Epidermal melanocyte (primary cell): ENCODE results near the gene HMHB1.
A peak's percentile ranks its signal among the peaks of the same experiment; 100 is the strongest.
"Not testable (repeated sequence)": the region's sequence is repeated elsewhere in the genome, so short reads cannot be mapped to it uniquely, and the experiment has no call there.

Experiments
- DNase-seq: peaks from one replicate; pipeline ENCODE4 v3.0.0; 2011; ENCODE audit warnings: low spot score; ENCODE audit not compliant: insufficient read length

The HMHB1 gene

GRCh38 chr5:143801252-143801939, 10.6 kb upstream of the HMHB1 start:
- DNase-seq: no peak

- no peak for DNase-seq
Measured at GRCh38 chr5:143805861-143806260, 6.1 kb upstream of the HMHB1 start.

GRCh38 chr5:143806579-143806978, 5.4 kb upstream of the HMHB1 start:
- DNase-seq: no peak

GRCh38 chr5:143807401-143807800, 4.6 kb upstream of the HMHB1 start:
- no peak for DNase-seq

GRCh38 chr5:143816370-143816769, 4.4 kb downstream of the HMHB1 start:
- not testable (repeated sequence) for DNase-seq

- DNase-seq: no peak
Measured at GRCh38 chr5:143819716-143820115, 7.8 kb downstream of the HMHB1 start.

GRCh38 chr5:143820451-143820850, 8.5 kb downstream of the HMHB1 start:
- DNase-seq: no peak

- DNase-seq: peak; percentile 79
Measured at GRCh38 chr5:143824851-143825720, 13.1 kb downstream of the HMHB1 start.

- no peak for DNase-seq
Measured at GRCh38 chr5:143826951-143827444, 15.0 kb downstream of the HMHB1 start.

- DNase-seq: no peak
Measured at GRCh38 chr5:143828710-143829109, 16.7 kb downstream of the HMHB1 start.

GRCh38 chr5:143833177-143833576, 21.2 kb downstream of the HMHB1 start:
- no peak for DNase-seq

GRCh38 chr5:143835251-143835650, 23.3 kb downstream of the HMHB1 start:
- DNase-seq: no peak

GRCh38 chr5:143836161-143836725, 24.3 kb downstream of the HMHB1 start:
- DNase-seq: peak; percentile 27

GRCh38 chr5:143837306-143837848, 25.4 kb downstream of the HMHB1 start:
- DNase-seq: no peak

- no peak for DNase-seq
Measured at GRCh38 chr5:143841446-143841845, 29.5 kb downstream of the HMHB1 start.

GRCh38 chr5:143842920-143843319, 31.0 kb downstream of the HMHB1 start:
- no peak for DNase-seq

- no peak for DNase-seq
Measured at GRCh38 chr5:143843461-143843860, 31.5 kb downstream of the HMHB1 start.

- no peak for DNase-seq
Measured at GRCh38 chr5:143850050-143850683, 38.2 kb downstream of the HMHB1 start.

- DNase-seq: no peak
Measured at GRCh38 chr5:143851383-143851782, 39.4 kb downstream of the HMHB1 start.

- DNase-seq: no peak
Measured at GRCh38 chr5:143860211-143860610, 48.2 kb downstream of the HMHB1 start.

- no peak for DNase-seq
Measured at GRCh38 chr5:143862271-143862670, 50.3 kb downstream of the HMHB1 start.
